ENCODE results near the gene GTF2H4.

The GTF2H4 gene

DNA sequence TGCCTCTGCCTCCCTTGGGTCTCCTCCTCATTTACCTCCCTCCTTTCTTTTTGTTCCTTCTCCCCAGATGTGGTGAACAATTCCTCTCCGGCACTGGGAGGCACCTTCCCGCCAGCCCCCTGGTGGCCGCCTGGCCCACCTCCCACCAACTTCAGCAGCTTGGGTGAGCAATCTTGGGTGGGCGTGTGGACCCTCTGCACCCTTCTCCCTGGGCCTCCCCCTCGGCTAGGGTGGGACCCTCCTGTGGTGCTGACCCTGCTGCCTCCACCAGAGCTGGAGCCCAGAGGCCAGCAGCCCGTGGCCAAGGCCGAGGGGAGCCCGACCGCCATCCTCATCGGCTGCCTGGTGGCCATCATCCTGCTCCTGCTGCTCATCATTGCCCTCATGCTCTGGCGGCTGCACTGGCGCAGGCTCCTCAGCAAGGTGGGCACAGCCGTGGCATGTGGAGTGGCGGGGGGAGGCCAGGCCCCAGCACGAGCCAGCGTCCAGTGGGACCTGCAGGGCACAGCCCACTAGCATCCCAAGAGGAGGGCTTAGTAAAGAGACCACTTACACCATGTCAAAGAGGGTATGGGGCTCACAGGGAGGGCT, 14.9 kb upstream of the GTF2H4 start:
- no peak overlapping the region for H2AFZ ChIP-seq (ENCODE audit: low read length)
- H3K4me3 ChIP-seq (ENCODE audit: low read length in 2 of 2) = no peak overlapping the region
- no peak overlapping the region for H3K14ac ChIP-seq (ENCODE audit: low read length)
- no peaks in the 10 kb centered on the region for H3K9me3 ChIP-seq (replicated peaks in 1 of 2; ENCODE audit: control insufficient read depth in 2 of 2, insufficient read depth in 1 of 2, low read depth in 1 of 2, low read length in 2 of 2)
- no peak overlapping the region for H2BK12ac ChIP-seq (ENCODE audit: low read length)
- H2BK5ac ChIP-seq (ENCODE audit: low read length) = no peak overlapping the region
- no peak overlapping the region for H4K8ac ChIP-seq (ENCODE audit: low read depth, low read length)
- H3K9ac ChIP-seq (ENCODE audit: low read depth, low read length, poor library complexity) = peak overlapping the region; percentile 47
- peak overlapping the region; percentile 53 for H3K23ac ChIP-seq (ENCODE audit: low read depth, low read length, poor library complexity)
- no peak overlapping the region for H2BK120ac ChIP-seq (ENCODE audit: low read depth, low read length)
- no peak overlapping the region for H2BK15ac ChIP-seq (ENCODE audit: low read length)
- no peak overlapping the region for H4K91ac ChIP-seq (ENCODE audit: low read depth, low read length, poor library complexity)
- peaks cover 40% of the 10 kb centered on the region for H3K79me1 ChIP-seq (ENCODE audit: low read depth, low read length)
- H3K4me1 ChIP-seq (ENCODE audit: control insufficient read depth in 2 of 2, insufficient read depth in 1 of 2, low read depth in 1 of 2, low read length in 2 of 2) = peaks cover 0 to 30% of the 10 kb centered on the region in 2 donors
- no peak for DNase-seq (ENCODE audit: low spot score)
- WGBS, 2 donors (ENCODE audit: extremely low coverage in 2 of 2, insufficient read length in 2 of 2, insufficient replicate concordance in 1 of 2) = no CpG with 5 or more reads among the region's 16 CpGs
- peaks cover 79 to 100% of the 10 kb centered on the region in 2 donors for H3K36me3 ChIP-seq (replicated peaks in 1 of 2; ENCODE audit: control insufficient read depth in 2 of 2, insufficient read depth in 2 of 2, low read length in 2 of 2)
- no peak overlapping the region for H3K4ac ChIP-seq (ENCODE audit: low read length)
- H3K18ac ChIP-seq (ENCODE audit: low read length) = peak overlapping the region; percentile 42
- H3K27me3 ChIP-seq (ENCODE audit: control insufficient read depth in 3 of 3, insufficient read depth in 3 of 3, low read depth in 1 of 3, low read length in 3 of 3) = no peaks in the 10 kb centered on the region
- no peak overlapping the region for H2AK5ac ChIP-seq (ENCODE audit: low read depth, low read length)
- no peak overlapping the region for H3K4me2 ChIP-seq (ENCODE audit: insufficient read depth, low read length, poor library complexity, severe bottlenecking)
- no peak overlapping the region for H3K27ac ChIP-seq (replicated peaks; ENCODE audit: low read length)

DNA sequence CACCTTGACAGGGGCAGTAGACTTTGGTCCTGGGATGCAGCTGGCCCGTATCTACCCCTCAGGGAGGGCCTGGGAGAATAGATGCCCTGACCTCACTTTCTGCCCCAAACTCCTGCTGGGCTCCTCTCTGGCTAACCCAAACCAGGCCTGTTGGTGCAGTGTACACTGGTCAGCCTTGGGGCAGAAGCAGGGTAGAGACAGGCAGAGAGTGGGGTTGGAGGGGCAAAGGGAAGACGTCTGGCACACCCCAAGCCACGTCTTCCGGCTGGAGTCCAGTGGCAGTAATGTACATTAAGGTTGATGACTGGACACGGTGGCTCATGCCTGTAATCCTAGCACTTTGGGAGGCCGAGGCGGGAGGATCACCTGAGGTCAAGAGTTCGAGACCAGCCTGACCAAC, 14.3 kb upstream of the GTF2H4 start:
- Histone ChIP-seq H3K18ac (ENCODE audit: low read length) (no peak overlapping the region), H3K4me1 (ENCODE audit: control insufficient read depth in 2 of 2, insufficient read depth in 1 of 2, low read depth in 1 of 2, low read length in 2 of 2) (peaks cover 0 to 27% of the 10 kb centered on the region in 2 donors), H2AK5ac (ENCODE audit: low read depth, low read length) (no peak overlapping the region), H3K23ac (ENCODE audit: low read depth, low read length, poor library complexity) (no peak overlapping the region), H3K36me3 (replicated peaks in 1 of 2; ENCODE audit: control insufficient read depth in 2 of 2, insufficient read depth in 2 of 2, low read length in 2 of 2) (peaks cover 84 to 100% of the 10 kb centered on the region in 2 donors), H2BK12ac (ENCODE audit: low read length) (no peak overlapping the region), H3K27ac (replicated peaks; ENCODE audit: low read length) (no peak overlapping the region), H2BK5ac (ENCODE audit: low read length) (no peak overlapping the region), H3K79me1 (ENCODE audit: low read depth, low read length) (peaks cover 39% of the 10 kb centered on the region), H3K4ac (ENCODE audit: low read length) (no peak overlapping the region), H3K9me3 (replicated peaks in 1 of 2; ENCODE audit: control insufficient read depth in 2 of 2, insufficient read depth in 1 of 2, low read depth in 1 of 2, low read length in 2 of 2) (no peaks in the 10 kb centered on the region), H2BK120ac (ENCODE audit: low read depth, low read length) (no peak overlapping the region), H3K4me2 (ENCODE audit: insufficient read depth, low read length, poor library complexity, severe bottlenecking) (no peak overlapping the region), H4K91ac (ENCODE audit: low read depth, low read length, poor library complexity) (no peak overlapping the region), H3K27me3 (ENCODE audit: control insufficient read depth in 3 of 3, insufficient read depth in 3 of 3, low read depth in 1 of 3, low read length in 3 of 3) (no peaks in the 10 kb centered on the region), H3K14ac (ENCODE audit: low read length) (no peak overlapping the region), H2AFZ (ENCODE audit: low read length) (no peak overlapping the region), H3K4me3 (ENCODE audit: low read length in 2 of 2) (no peak overlapping the region), H2BK15ac (ENCODE audit: low read length) (no peak overlapping the region), H4K8ac (ENCODE audit: low read depth, low read length) (no peak overlapping the region), H3K9ac (ENCODE audit: low read depth, low read length, poor library complexity) (peak overlapping the region; percentile 47)
- no CpG with 5 or more reads among the region's 8 CpGs for WGBS, 2 donors (ENCODE audit: extremely low coverage in 2 of 2, insufficient read length in 2 of 2, insufficient replicate concordance in 1 of 2)
- no peak for DNase-seq (ENCODE audit: low spot score)

DNA sequence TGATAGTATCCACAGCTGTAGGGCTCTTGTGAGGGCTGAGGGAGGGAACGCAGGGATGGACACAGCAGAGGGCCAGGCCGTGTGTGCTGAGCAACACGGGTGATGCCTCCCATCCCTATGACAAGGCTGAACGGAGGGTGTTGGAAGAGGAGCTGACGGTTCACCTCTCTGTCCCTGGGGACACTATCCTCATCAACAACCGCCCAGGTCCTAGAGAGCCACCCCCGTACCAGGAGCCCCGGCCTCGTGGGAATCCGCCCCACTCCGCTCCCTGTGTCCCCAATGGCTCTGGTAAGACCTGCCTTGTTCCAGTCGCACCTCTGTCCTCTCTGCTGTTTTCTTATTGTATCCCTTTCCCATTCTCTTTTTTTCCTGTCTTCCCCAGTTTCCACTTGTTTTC, 13.6 kb upstream of the GTF2H4 start:
- H2AK5ac ChIP-seq (ENCODE audit: low read depth, low read length) = no peak overlapping the region
- H2BK15ac ChIP-seq (ENCODE audit: low read length) = no peak overlapping the region
- H3K9ac ChIP-seq (ENCODE audit: low read depth, low read length, poor library complexity) = no peak overlapping the region
- H2AFZ ChIP-seq (ENCODE audit: low read length) = no peak overlapping the region
- no peak overlapping the region for H4K8ac ChIP-seq (ENCODE audit: low read depth, low read length)
- H3K4me2 ChIP-seq (ENCODE audit: insufficient read depth, low read length, poor library complexity, severe bottlenecking) = no peak overlapping the region
- H3K79me1 ChIP-seq (ENCODE audit: low read depth, low read length) = peaks cover 33% of the 10 kb centered on the region
- H3K4me1 ChIP-seq (ENCODE audit: control insufficient read depth in 2 of 2, insufficient read depth in 1 of 2, low read depth in 1 of 2, low read length in 2 of 2) = peaks cover 0 to 26% of the 10 kb centered on the region in 2 donors
- H3K27ac ChIP-seq (replicated peaks; ENCODE audit: low read length) = no peak overlapping the region
- no peak overlapping the region for H3K14ac ChIP-seq (ENCODE audit: low read length)
- H3K4me3 ChIP-seq (ENCODE audit: low read length in 2 of 2) = no peak overlapping the region
- DNase-seq (ENCODE audit: low spot score) = no peak
- H3K9me3 ChIP-seq (replicated peaks in 1 of 2; ENCODE audit: control insufficient read depth in 2 of 2, insufficient read depth in 1 of 2, low read depth in 1 of 2, low read length in 2 of 2) = no peaks in the 10 kb centered on the region
- no peak overlapping the region for H3K18ac ChIP-seq (ENCODE audit: low read length)
- no CpG with 5 or more reads among the region's 12 CpGs for WGBS, 2 donors (ENCODE audit: extremely low coverage in 2 of 2, insufficient read length in 2 of 2, insufficient replicate concordance in 1 of 2)
- H3K27me3 ChIP-seq (ENCODE audit: control insufficient read depth in 3 of 3, insufficient read depth in 3 of 3, low read depth in 1 of 3, low read length in 3 of 3) = no peaks in the 10 kb centered on the region
- H2BK5ac ChIP-seq (ENCODE audit: low read length) = no peak overlapping the region
- H3K4ac ChIP-seq (ENCODE audit: low read length) = no peak overlapping the region
- H3K36me3 ChIP-seq (replicated peaks in 1 of 2; ENCODE audit: control insufficient read depth in 2 of 2, insufficient read depth in 2 of 2, low read length in 2 of 2) = peaks cover 84 to 100% of the 10 kb centered on the region in 2 donors
- no peak overlapping the region for H2BK120ac ChIP-seq (ENCODE audit: low read depth, low read length)
- no peak overlapping the region for H4K91ac ChIP-seq (ENCODE audit: low read depth, low read length, poor library complexity)
- peak overlapping the region; percentile 77 for H3K23ac ChIP-seq (ENCODE audit: low read depth, low read length, poor library complexity)
- H2BK12ac ChIP-seq (ENCODE audit: low read length) = no peak overlapping the region

DNA sequence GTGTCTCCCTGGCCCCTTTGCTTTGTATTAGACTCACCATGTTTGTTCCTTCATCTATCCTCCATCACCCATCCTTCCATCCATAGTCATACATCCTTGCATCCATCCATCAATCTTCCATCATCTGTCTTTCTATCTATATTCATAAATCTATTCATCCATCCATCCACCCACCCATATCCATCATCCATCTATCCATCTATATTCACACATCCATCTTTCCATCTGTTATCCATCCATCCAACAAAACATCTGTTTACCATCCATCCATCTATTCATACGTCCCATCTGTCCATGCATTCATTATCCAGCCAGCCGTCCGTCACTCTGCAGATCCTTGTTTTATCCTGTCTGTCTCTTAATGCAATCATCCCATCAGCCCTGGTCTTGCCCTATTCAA, 13.1 kb upstream of the GTF2H4 start:
- no peak overlapping the region for H3K23ac ChIP-seq (ENCODE audit: low read depth, low read length, poor library complexity)
- H3K4me2 ChIP-seq (ENCODE audit: insufficient read depth, low read length, poor library complexity, severe bottlenecking) = no peak overlapping the region
- no peak for DNase-seq (ENCODE audit: low spot score)
- no peak overlapping the region for H3K4ac ChIP-seq (ENCODE audit: low read length)
- H4K8ac ChIP-seq (ENCODE audit: low read depth, low read length) = no peak overlapping the region
- no peaks in the 10 kb centered on the region for H3K9me3 ChIP-seq (replicated peaks in 1 of 2; ENCODE audit: control insufficient read depth in 2 of 2, insufficient read depth in 1 of 2, low read depth in 1 of 2, low read length in 2 of 2)
- H3K79me1 ChIP-seq (ENCODE audit: low read depth, low read length) = peaks cover 32% of the 10 kb centered on the region
- H3K9ac ChIP-seq (ENCODE audit: low read depth, low read length, poor library complexity) = no peak overlapping the region
- H2BK5ac ChIP-seq (ENCODE audit: low read length) = no peak overlapping the region
- 100% methylated on average over 1 of the region's 3 CpGs for WGBS, 2 donors (ENCODE audit: extremely low coverage in 2 of 2, insufficient read length in 2 of 2, insufficient replicate concordance in 1 of 2)
- no peak overlapping the region for H3K27ac ChIP-seq (replicated peaks; ENCODE audit: low read length)
- no peak overlapping the region for H2AFZ ChIP-seq (ENCODE audit: low read length)
- H3K14ac ChIP-seq (ENCODE audit: low read length) = no peak overlapping the region
- no peak overlapping the region for H3K18ac ChIP-seq (ENCODE audit: low read length)
- H2BK12ac ChIP-seq (ENCODE audit: low read length) = no peak overlapping the region
- H2BK120ac ChIP-seq (ENCODE audit: low read depth, low read length) = no peak overlapping the region
- no peaks in the 10 kb centered on the region for H3K27me3 ChIP-seq (ENCODE audit: control insufficient read depth in 3 of 3, insufficient read depth in 3 of 3, low read depth in 1 of 3, low read length in 3 of 3)
- no peak overlapping the region for H2BK15ac ChIP-seq (ENCODE audit: low read length)
- no peak overlapping the region for H3K4me3 ChIP-seq (ENCODE audit: low read length in 2 of 2)
- H4K91ac ChIP-seq (ENCODE audit: low read depth, low read length, poor library complexity) = no peak overlapping the region
- peaks cover 85 to 100% of the 10 kb centered on the region in 2 donors for H3K36me3 ChIP-seq (replicated peaks in 1 of 2; ENCODE audit: control insufficient read depth in 2 of 2, insufficient read depth in 2 of 2, low read length in 2 of 2)
- H2AK5ac ChIP-seq (ENCODE audit: low read depth, low read length) = no peak overlapping the region
- H3K4me1 ChIP-seq (ENCODE audit: control insufficient read depth in 2 of 2, insufficient read depth in 1 of 2, low read depth in 1 of 2, low read length in 2 of 2) = peaks cover 0 to 23% of the 10 kb centered on the region in 2 donors
